ENCODE data around the gene TMEM236. TPM values are rescaled to one million over a fixed set of nuclear protein-coding genes. Genes with fewer than 3 reads are reported as not detected.

Gene TMEM236, protein sequence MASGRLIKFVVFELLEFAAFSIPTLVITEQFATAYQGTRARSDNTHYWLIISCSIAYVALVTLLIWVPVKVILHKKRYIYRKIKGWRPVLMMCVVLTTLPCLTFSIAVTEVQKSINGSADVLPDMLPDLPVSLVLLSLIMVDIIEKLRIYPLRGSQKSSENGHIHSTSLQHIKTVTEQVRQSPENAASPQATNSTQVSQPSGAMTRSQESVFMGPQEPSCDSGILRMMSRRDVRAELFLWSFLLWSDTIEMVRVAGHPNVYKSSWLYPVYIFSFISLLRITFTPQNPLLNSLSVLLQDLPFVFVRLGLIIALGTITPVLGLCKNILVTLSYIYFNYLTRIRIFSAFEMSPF
- 1 to 10 TPM in 2 of 4 donors, under 1 TPM in 2; 0.28 to 1.8 (median 1.00) TPM for total RNA-seq
- polyA plus RNA-seq, result 10 to 100 TPM in 1 of 3 donors, 1 to 10 TPM in 2; 2.4 to 10.5 (median 4.9) TPM

DNA sequence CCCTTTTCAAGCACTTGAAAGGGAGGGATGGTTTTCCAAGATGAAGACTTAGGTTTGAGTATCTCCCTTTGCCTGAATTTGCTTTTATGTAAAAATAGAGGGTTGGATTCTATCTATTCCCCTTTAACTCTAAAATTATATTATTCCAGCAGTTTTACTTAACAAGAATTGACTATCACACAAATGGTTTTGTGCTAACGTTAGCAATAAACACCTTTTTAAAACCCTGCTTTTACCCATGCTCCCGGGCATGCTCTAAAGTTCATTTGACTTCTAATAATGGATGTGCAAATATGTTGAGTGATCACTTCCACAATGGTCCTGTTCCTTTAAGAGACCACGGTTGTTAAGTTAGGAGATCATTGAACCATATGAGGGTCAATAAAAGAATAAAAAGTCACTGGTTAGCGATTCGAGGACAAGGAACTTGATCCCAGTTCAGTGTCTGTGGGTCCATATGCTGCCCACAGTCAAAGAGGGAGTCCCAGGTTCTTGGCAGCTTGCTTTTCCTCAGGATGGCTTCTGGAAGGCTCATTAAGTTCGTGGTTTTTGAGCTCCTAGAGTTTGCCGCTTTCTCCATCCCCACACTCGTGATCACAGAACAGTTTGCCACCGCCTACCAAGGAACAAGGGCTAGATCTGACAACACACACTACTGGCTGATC, at the start of gene TMEM236:
Gene TMEM236, plus strand, starts transcription at position 421 of the 665 bp plus-strand sequence. Its CDS starts 95 bp downstream, at position 516.
- intact Hi-C loops (cut with DNase I), result no loop called here
- 14 to 57% methylated on average over 9 of the region's 9 CpGs for WGBS, 2 donors
- Histone ChIP-seq H3K9me3 (no peaks in the 10 kb centered on the region), H3K4me1 (peaks cover 0 to 2% (median 0%) of the 10 kb centered on the region in 4 donors), H3K36me3 (no peaks in the 10 kb centered on the region), H3K27ac (no peak within 1 kb of the TSS), H3K27me3 (no peaks in the 10 kb centered on the region), H3K4me3 (peak within 1 kb of the TSS in 1 of 4 donors; percentile 5)
- DNase-seq, result no peak
- TF ChIP-seq, protein P1, sequence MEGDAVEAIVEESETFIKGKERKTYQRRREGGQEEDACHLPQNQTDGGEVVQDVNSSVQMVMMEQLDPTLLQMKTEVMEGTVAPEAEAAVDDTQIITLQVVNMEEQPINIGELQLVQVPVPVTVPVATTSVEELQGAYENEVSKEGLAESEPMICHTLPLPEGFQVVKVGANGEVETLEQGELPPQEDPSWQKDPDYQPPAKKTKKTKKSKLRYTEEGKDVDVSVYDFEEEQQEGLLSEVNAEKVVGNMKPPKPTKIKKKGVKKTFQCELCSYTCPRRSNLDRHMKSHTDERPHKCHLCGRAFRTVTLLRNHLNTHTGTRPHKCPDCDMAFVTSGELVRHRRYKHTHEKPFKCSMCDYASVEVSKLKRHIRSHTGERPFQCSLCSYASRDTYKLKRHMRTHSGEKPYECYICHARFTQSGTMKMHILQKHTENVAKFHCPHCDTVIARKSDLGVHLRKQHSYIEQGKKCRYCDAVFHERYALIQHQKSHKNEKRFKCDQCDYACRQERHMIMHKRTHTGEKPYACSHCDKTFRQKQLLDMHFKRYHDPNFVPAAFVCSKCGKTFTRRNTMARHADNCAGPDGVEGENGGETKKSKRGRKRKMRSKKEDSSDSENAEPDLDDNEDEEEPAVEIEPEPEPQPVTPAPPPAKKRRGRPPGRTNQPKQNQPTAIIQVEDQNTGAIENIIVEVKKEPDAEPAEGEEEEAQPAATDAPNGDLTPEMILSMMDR (IDR thresholded peaks at IDR 0.05), result no peak
- TF ChIP-seq EP300 (IDR thresholded peaks at IDR 0.05), result no peak
- TF ChIP-seq POLR2AphosphoS5 (IDR thresholded peaks at IDR 0.05), result no peak
- peak in 1 of 2 donors; percentile 16 for TF ChIP-seq POLR2A (IDR thresholded peaks at IDR 0.05)

DNA sequence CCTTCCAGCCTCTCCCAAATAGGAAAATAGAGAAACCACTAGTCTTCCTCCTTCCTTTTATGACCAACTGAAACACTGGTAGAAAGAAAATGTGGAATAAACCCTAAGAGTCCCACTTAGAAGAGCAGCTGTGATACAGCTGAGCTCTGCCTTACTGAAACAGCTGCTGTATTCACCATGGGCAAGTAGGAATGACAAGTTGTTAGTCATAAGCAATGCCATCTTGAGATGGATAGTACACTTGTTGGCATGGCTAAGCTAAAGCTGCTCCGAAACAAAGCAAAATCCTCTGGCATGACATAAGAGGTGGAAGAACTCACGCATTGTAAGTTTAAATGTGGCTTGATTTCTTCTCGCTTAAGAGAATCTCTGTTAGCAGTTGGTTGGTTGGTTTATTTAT, 48.3 kb upstream of the TMEM236 start:
- peaks cover 0 to 66% (median 6%) of the 10 kb centered on the region in 4 donors for H3K36me3 ChIP-seq
- no peak overlapping the region for H3K27ac ChIP-seq
- 97 to 98% methylated on average over 3 of the region's 3 CpGs for WGBS, 2 donors
- no peak overlapping the region for H3K4me3 ChIP-seq
- no peaks in the 10 kb centered on the region for H3K4me1 ChIP-seq
- TF ChIP-seq POLR2AphosphoS5 (IDR thresholded peaks at IDR 0.05) (no peak), POLR2A (IDR thresholded peaks at IDR 0.05) (no peak), EP300 (IDR thresholded peaks at IDR 0.05) (no peak)
- TF ChIP-seq, protein P1 (IDR thresholded peaks at IDR 0.05), result no peak
- intact Hi-C loops (cut with DNase I), result no loop called here
- no peak for DNase-seq
- H3K9me3 ChIP-seq, result no peaks in the 10 kb centered on the region
- H3K27me3 ChIP-seq, result no peaks in the 10 kb centered on the region

DNA sequence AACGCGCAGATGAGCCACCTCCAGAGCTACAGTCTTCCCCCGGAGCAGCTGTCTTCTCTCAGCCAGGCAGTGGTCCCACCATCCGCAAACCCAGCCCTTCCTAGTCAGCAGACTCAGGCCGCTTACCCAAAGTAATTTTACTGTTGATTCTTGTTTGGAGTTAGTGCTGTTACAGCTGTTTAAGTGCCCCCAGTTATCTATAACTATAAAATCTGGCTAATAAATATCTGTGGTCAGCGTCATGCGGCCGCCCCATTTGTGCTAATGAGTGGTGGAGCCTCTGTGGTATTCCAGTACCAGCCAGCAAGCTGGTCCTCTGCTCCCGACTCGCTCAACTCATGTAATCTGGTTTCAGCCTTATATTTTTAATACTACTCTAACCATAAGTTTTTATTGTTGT, 43.2 kb upstream of the TMEM236 start:
- peaks cover 0 to 91% (median 14%) of the 10 kb centered on the region in 4 donors for H3K36me3 ChIP-seq
- intact Hi-C loops (cut with DNase I), result no loop called here

DNA sequence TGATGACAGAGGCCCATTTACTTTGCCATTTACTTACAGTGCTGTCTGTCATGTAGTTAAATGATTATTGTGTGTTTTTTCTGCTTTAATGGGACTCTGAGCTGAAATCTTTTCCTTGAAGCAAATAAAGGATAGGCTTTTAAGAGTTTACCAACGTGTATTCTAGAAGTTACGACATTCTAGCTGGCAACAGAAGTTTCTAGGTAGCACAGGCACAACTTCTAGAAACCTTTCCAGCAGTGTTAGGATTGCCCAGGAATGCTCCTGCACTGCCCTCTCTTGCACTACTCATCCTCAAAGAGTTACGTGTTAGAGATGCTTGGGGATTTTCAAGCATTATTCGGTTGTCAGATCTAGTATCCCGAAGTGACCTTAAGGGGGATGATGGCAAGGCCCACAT, 42.5 kb upstream of the TMEM236 start:
- H3K9me3 ChIP-seq, result no peaks in the 10 kb centered on the region
- 78 to 90% methylated on average over 5 of the region's 5 CpGs for WGBS, 2 donors
- H3K27me3 ChIP-seq, result no peaks in the 10 kb centered on the region
- no peak overlapping the region for H3K4me3 ChIP-seq
- peaks cover 0 to 91% (median 19%) of the 10 kb centered on the region in 4 donors for H3K36me3 ChIP-seq
- peaks cover 0 to 3% (median 0%) of the 10 kb centered on the region in 4 donors for H3K4me1 ChIP-seq
- intact Hi-C loops (cut with DNase I), result no loop called here
- H3K27ac ChIP-seq, result no peak overlapping the region
- TF ChIP-seq POLR2AphosphoS5 (IDR thresholded peaks at IDR 0.05) (no peak), POLR2A (IDR thresholded peaks at IDR 0.05) (no peak), EP300 (IDR thresholded peaks at IDR 0.05) (no peak)
- TF ChIP-seq, protein P1 (IDR thresholded peaks at IDR 0.05), result no peak
- DNase-seq, result no peak

More for the DNA sequence above, 43.2 kb upstream of the TMEM236 start:
- H3K27ac ChIP-seq, result no peak overlapping the region
- H3K4me3 ChIP-seq, result no peak overlapping the region
- no peaks in the 10 kb centered on the region for H3K9me3 ChIP-seq
- peaks cover 0 to 3% (median 0%) of the 10 kb centered on the region in 4 donors for H3K4me1 ChIP-seq
- WGBS, 2 donors, result 92 to 97% methylated on average over 10 of the region's 10 CpGs
- TF ChIP-seq, protein P1 (IDR thresholded peaks at IDR 0.05), result no peak
- TF ChIP-seq POLR2A (IDR thresholded peaks at IDR 0.05) (no peak), EP300 (IDR thresholded peaks at IDR 0.05) (no peak), POLR2AphosphoS5 (IDR thresholded peaks at IDR 0.05) (no peak)
- DNase-seq, result no peak
- no peaks in the 10 kb centered on the region for H3K27me3 ChIP-seq

All from sigmoid colon (tissue), 7 donors.